Breast epithelium (tissue), 4 donors: ENCODE results near the gene ING5. TPM values are rescaled to one million over a fixed set of nuclear protein-coding genes. Genes with fewer than 3 reads are reported as not detected.
A peak's percentile ranks its signal among the peaks of the same experiment; 100 is the strongest.
"Not testable (repeated sequence)": the region's sequence is repeated elsewhere in the genome, so short reads cannot be mapped to it uniquely, and the experiment has no call there.

ENCODE experiments used
- DNase-seq, 2 donors: peaks; one replicate each; pipeline ENCODE4 v3.0.0-alpha.2; 2019; ENCODE audit warnings: low spot score in 2 of 2
- H3K27ac ChIP-seq, 2 donors: fragments of 200-600 bp; sonication (generic) in 1 of 2; one replicate each; pipeline ENCODE4 v1.5.1; 2016 to 2019; ENCODE audit warnings: mild to moderate bottlenecking in 1 of 2
- H3K27me3 ChIP-seq, 2 donors: fragments of 200-600 bp; sonication (generic) in 1 of 2; one replicate each; pipeline versions ENCODE4 v1.5.1 to v1.6.0; 2017 to 2019; ENCODE audit warnings: control low read depth in 1 of 2, mild to moderate bottlenecking in 1 of 2
- H3K36me3 ChIP-seq: fragments of 200-600 bp; one replicate; pipeline ENCODE4 v1.5.1; 2019
- H3K4me1 ChIP-seq, 2 donors: fragments of 200-600 bp; sonication (generic); one replicate each; pipeline ENCODE4 v1.5.1; 2016 to 2019; ENCODE audit warnings: control low read depth in 1 of 2
- H3K4me3 ChIP-seq, 3 donors: fragments of 200-600 bp; sonication (generic); 1 replicate in 2 of 3; 2 replicates in 1 of 3; pipeline ENCODE4 v1.5.1; 2016 to 2019; ENCODE audit warnings: mild to moderate bottlenecking in 3 of 3, moderate library complexity in 2 of 3
- H3K9me3 ChIP-seq, 2 donors: fragments of 200-600 bp; sonication (generic) in 1 of 2; one replicate each; pipeline ENCODE4 v1.5.1; 2016 to 2019; ENCODE audit warnings: control low read depth in 1 of 2
- CTCF ChIP-seq, 3 donors: fragments of 450-650 bp; IDR thresholded peaks; one replicate each; pipeline ENCODE4 v1.5.1; 2016 to 2017; ENCODE audit warnings: antibody characterized with exemption in 3 of 3, mild to moderate bottlenecking in 3 of 3, moderate library complexity in 3 of 3
- POLR2A ChIP-seq: fragments of 450-650 bp; IDR thresholded peaks from one replicate; pipeline ENCODE4 v1.6.1; 2016; ENCODE audit warnings: antibody characterized with exemption, mild to moderate bottlenecking, moderate library complexity
- POLR2AphosphoS5 ChIP-seq, 3 donors: sonication (generic); formaldehyde crosslinking; IDR thresholded peaks; one replicate each; pipeline ENCODE4 v1.6.1; 2017; ENCODE audit warnings: antibody characterized with exemption in 3 of 3
- intact Hi-C: fragments of 100-400 bp; cut with DNase I; formaldehyde crosslinking; loops from one replicate; pipeline ENCODE4 v1.15.1; 2023; ENCODE audit warnings: low total_unique reads
- total RNA-seq, 3 donors: library from RNA; depleted of rRNA; stranded (reverse); fragments of >200 nt; gene quantifications; one replicate each; pipeline ENCODE4 v1.1.0, GENCODE V29; 2016

Gene ING5
- total RNA-seq, 3 donors from 2014 or later: 29.6 to 49.0 (median 45.6) TPM

GRCh38 chr2:241730671-241731293 lies 28.9 kb downstream of the ING5 start:
- DNase-seq: no peak
- no peaks in the 10 kb centered on the region for H3K9me3 ChIP-seq
- TF ChIP-seq POLR2A (no peak), CTCF (IDR thresholded peaks at IDR 0.05) (no peak)
- H3K27me3 ChIP-seq: no peaks in the 10 kb centered on the region
- no peaks in the 10 kb centered on the region for H3K4me1 ChIP-seq
- H3K36me3 ChIP-seq: no peaks in the 10 kb centered on the region
- no peak overlapping the region for H3K27ac ChIP-seq
- H3K4me3 ChIP-seq: no peak overlapping the region
- intact Hi-C loops: no loop called here

GRCh38 chr2:241732513-241733186 lies 30.8 kb downstream of the ING5 start:
- H3K9me3 ChIP-seq, H3K36me3 ChIP-seq, H3K4me1 ChIP-seq, H3K27ac ChIP-seq, intact Hi-C loops, H3K27me3 ChIP-seq: not testable (repeated sequence)
- TF ChIP-seq CTCF (IDR thresholded peaks at IDR 0.05): peak in 2 of 3 donors; percentile 42
- peak overlapping the region in 1 of 3 donors; percentile 28 for H3K4me3 ChIP-seq
- DNase-seq: peak in 1 of 2 donors; percentile 33

- no peak for TF ChIP-seq POLR2AphosphoS5 (IDR thresholded peaks at IDR 0.05)
- TF ChIP-seq CTCF (IDR thresholded peaks at IDR 0.05): no peak
- TF ChIP-seq POLR2A: no peak
- no peaks in the 10 kb centered on the region for H3K4me1 ChIP-seq
- no peaks in the 10 kb centered on the region for H3K9me3 ChIP-seq
- H3K4me3 ChIP-seq: peak overlapping the region; percentile 92 to 99 (median 93)
- peak overlapping the region; percentile 82 to 95 for H3K27ac ChIP-seq
- H3K36me3 ChIP-seq: no peaks in the 10 kb centered on the region
- intact Hi-C loops: loop anchor here (2.0 kb wide), 1 partner anchor 33 kb away; no protein-coding TSS in a partner anchor
- DNase-seq: no peak
- H3K27me3 ChIP-seq: no peaks in the 10 kb centered on the region
Observed at GRCh38 chr2:241733391-241734207, 31.8 kb downstream of the ING5 start.

GRCh38 chr2:241734208-241734466 lies 32.3 kb downstream of the ING5 start:
- no peaks in the 10 kb centered on the region for H3K4me1 ChIP-seq
- no peak for TF ChIP-seq POLR2A
- TF ChIP-seq POLR2AphosphoS5 (IDR thresholded peaks at IDR 0.05): no peak
- no peak for TF ChIP-seq CTCF (IDR thresholded peaks at IDR 0.05)
- no peak for DNase-seq
- H3K36me3 ChIP-seq: no peaks in the 10 kb centered on the region
- no peaks in the 10 kb centered on the region for H3K27me3 ChIP-seq
- no peaks in the 10 kb centered on the region for H3K9me3 ChIP-seq
- peak overlapping the region; percentile 92 to 99 (median 93) for H3K4me3 ChIP-seq
- intact Hi-C loops: loop anchor here (2.0 kb wide), 1 partner anchor 33 kb away; no protein-coding TSS in a partner anchor
- peak overlapping the region; percentile 82 to 95 for H3K27ac ChIP-seq
